Ovary (tissue), 3 donors: Measurements from ENCODE around the gene NKAIN2.

ENCODE experiments used
- EP300 ChIP-seq: sonication (generic); formaldehyde crosslinking; IDR thresholded peaks from one replicate; pipeline ENCODE4 v1.6.1; 2017; ENCODE audit warnings: antibody characterized with exemption
- POLR2A ChIP-seq: fragments of 450-650 bp; IDR thresholded peaks from one replicate; pipeline ENCODE4 v1.6.1; 2017; ENCODE audit warnings: antibody characterized with exemption, mild to moderate bottlenecking, moderate library complexity
- TF ChIP-seq, protein P1 (sequence below), 3 donors: fragments of 450-650 bp in 2 of 3; fragments of 200-600 bp in 1 of 3; IDR thresholded peaks; one replicate each; pipeline versions ENCODE4 v1.5.1 to v1.8.0; 2016 to 2022; ENCODE audit warnings: antibody characterized with exemption in 3 of 3, mild to moderate bottlenecking in 1 of 3
- donor health status: DM: no; HTN: no; CAD: no.

DNA sequence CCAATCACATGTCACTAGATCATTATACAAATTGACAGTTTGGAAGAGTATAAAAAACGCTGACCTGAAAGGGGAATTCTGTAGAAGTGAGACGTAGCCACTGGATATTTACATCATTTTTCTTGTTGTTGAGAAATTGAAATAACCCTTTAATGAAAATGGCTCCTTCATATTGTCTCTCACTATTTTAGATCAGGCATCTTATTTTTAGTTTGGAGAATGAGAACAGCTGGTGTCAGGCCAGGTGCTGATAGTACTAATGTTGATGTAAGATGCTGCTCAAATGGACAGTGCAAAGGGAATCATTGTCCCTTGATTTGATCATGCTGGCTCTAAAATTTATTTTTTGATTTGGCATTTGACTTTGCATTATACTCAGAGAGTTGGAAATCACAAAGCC, 17.4 kb downstream of the NKAIN2 start:
- TF ChIP-seq, protein P1, sequence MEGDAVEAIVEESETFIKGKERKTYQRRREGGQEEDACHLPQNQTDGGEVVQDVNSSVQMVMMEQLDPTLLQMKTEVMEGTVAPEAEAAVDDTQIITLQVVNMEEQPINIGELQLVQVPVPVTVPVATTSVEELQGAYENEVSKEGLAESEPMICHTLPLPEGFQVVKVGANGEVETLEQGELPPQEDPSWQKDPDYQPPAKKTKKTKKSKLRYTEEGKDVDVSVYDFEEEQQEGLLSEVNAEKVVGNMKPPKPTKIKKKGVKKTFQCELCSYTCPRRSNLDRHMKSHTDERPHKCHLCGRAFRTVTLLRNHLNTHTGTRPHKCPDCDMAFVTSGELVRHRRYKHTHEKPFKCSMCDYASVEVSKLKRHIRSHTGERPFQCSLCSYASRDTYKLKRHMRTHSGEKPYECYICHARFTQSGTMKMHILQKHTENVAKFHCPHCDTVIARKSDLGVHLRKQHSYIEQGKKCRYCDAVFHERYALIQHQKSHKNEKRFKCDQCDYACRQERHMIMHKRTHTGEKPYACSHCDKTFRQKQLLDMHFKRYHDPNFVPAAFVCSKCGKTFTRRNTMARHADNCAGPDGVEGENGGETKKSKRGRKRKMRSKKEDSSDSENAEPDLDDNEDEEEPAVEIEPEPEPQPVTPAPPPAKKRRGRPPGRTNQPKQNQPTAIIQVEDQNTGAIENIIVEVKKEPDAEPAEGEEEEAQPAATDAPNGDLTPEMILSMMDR (IDR thresholded peaks at IDR 0.05) = no peak
- TF ChIP-seq POLR2A (no peak), EP300 (no peak)
